CD4-positive, alpha-beta T cell (primary cell): ENCODE data around the gene PXDN. TPM values are rescaled to one million over a fixed set of nuclear protein-coding genes. Genes with fewer than 3 reads are reported as not detected.

ENCODE experiments used
- ATAC-seq: fragments of 200-7000 bp; cut with Tn5 transposase; one replicate; pipeline ENCODE4 v1.10.0; 2022; ENCODE audit warnings: mild to moderate bottlenecking; ENCODE audit not compliant: poor library complexity
- CTCF ChIA-PET: fragments of 350-600 bp; sonication (Branson Sonifier 250); formaldehyde crosslinking; loops from one replicate; lab custom pipeline; 2021; ENCODE audit warnings: antibody characterized with exemption, inconsistent platforms; lab: Charles Lee
- POLR2A ChIA-PET: fragments of 350-600 bp; sonication (Branson Sonifier 250); formaldehyde crosslinking; loops from one replicate; lab custom pipeline; 2021; ENCODE audit warnings: antibody characterized with exemption, inconsistent platforms; lab: Charles Lee
- DNase-seq, 14 experiments: peaks; one replicate each; pipeline ENCODE4 v3.0.0-alpha.2; 2013 to 2020; ENCODE audit warnings: mixed read lengths in 2 of 14
- H3K27ac ChIP-seq, 2 donors: one replicate each; pipeline versions ENCODE4 v1.5.1 to v1.7.0; 2013; ENCODE audit warnings: low read length in 2 of 2, low read depth in 1 of 2, mild to moderate bottlenecking in 1 of 2
- H3K27me3 ChIP-seq, 2 experiments: 1 replicate in 1 of 2; 2 replicates in 1 of 2; pipeline versions ENCODE4 v1.6.1 to v1.7.0; 2013; ENCODE audit warnings: low read length in 2 of 2, control low read depth in 1 of 2, mild to moderate bottlenecking in 1 of 2, moderate library complexity in 1 of 2; ENCODE audit not compliant: insufficient read depth in 2 of 2, control insufficient read depth in 1 of 2
- H3K36me3 ChIP-seq: one replicate; pipeline ENCODE4 v1.6.1; 2013; ENCODE audit warnings: low read length, control low read depth; ENCODE audit not compliant: insufficient read depth
- H3K4me1 ChIP-seq: one replicate; pipeline ENCODE4 v1.6.1; 2013; ENCODE audit warnings: low read length, control low read depth; ENCODE audit not compliant: insufficient read depth
- H3K4me3 ChIP-seq: one replicate; pipeline ENCODE4 v1.5.1; 2013; ENCODE audit warnings: mild to moderate bottlenecking, low read length, moderate library complexity
- H3K9me3 ChIP-seq, 2 experiments: 1 replicate in 1 of 2; 2 replicates in 1 of 2; pipeline versions ENCODE4 v1.6.1 to v1.7.0; 2013; ENCODE audit warnings: low read length in 2 of 2, mild to moderate bottlenecking in 2 of 2, control low read depth in 1 of 2, moderate library complexity in 1 of 2; ENCODE audit not compliant: control insufficient read depth in 1 of 2, insufficient read depth in 1 of 2
- H3K27ac Mint-ChIP-seq: one replicate; pipeline ENCODE4 v1.8.0; 2020; ENCODE audit warnings: mixed read lengths
- H3K27me3 Mint-ChIP-seq: one replicate; pipeline ENCODE4 v1.8.0; 2021; ENCODE audit warnings: mixed read lengths
- H3K36me3 Mint-ChIP-seq: one replicate; pipeline ENCODE4 v1.8.0; 2021; ENCODE audit warnings: low read depth, mixed read lengths
- H3K4me1 Mint-ChIP-seq: one replicate; pipeline ENCODE4 v1.8.0; 2021; ENCODE audit warnings: low read depth, mixed read lengths
- H3K4me3 Mint-ChIP-seq: one replicate; pipeline ENCODE4 v1.8.0; 2020; ENCODE audit warnings: mild to moderate bottlenecking, mixed read lengths
- H3K9me3 Mint-ChIP-seq: one replicate; pipeline ENCODE4 v1.8.0; 2020; ENCODE audit warnings: mixed read lengths
- CTCF ChIP-seq: fragments of 200-600 bp; IDR thresholded peaks from one replicate; pipeline ENCODE4 v1.8.0; 2022; ENCODE audit warnings: antibody characterized with exemption, mild to moderate bottlenecking
- intact Hi-C, 2 experiments: fragments of 100-400 bp; cut with DNase I in 1 of 2; cut with micrococcal nuclease in 1 of 2; formaldehyde crosslinking; loops; one replicate each; pipeline versions ENCODE4 v1.15.1 to v1.9.0; 2023 to 2025; cut with DNase I, micrococcal nuclease
- total RNA-seq, 174 experiments: library from RNA in 2 of 174; stranded (reverse) in 2 of 174; gene quantifications; one replicate each; pipeline ENCODE4 v1.2.3 and lab custom pipeline; 2021 to 2026

The PXDN gene
- total RNA-seq, 2 experiments from 2014 or later, result 0.47 to 0.84 TPM

GRCh38 chr2:1747065-1747941, 3.0 kb upstream of the PXDN start:
- Mint-ChIP-seq H3K9me3 (no peaks in the 10 kb centered on the region), H3K27me3 (peaks cover 58% of the 10 kb centered on the region), H3K36me3 (no peaks in the 10 kb centered on the region), H3K4me1 (no peaks in the 10 kb centered on the region), H3K4me3 (no peak overlapping the region), H3K27ac (no peak overlapping the region)
- peaks cover 6 to 12% of the 10 kb centered on the region in 2 experiments for H3K27me3 ChIP-seq
- H3K4me1 ChIP-seq, result peaks cover 6% of the 10 kb centered on the region
- TF ChIP-seq CTCF, result no peak
- H3K27ac ChIP-seq, result no peak overlapping the region
- no peak for DNase-seq
- no peak overlapping the region for H3K4me3 ChIP-seq
- ATAC-seq, result no peak
- intact Hi-C loops, result no loop called here
- POLR2A ChIA-PET, result no interaction called here
- CTCF ChIA-PET, result no interaction called here
- peaks cover 0 to 18% of the 10 kb centered on the region in 2 experiments for H3K9me3 ChIP-seq
- H3K36me3 ChIP-seq, result no peaks in the 10 kb centered on the region

- H3K9me3 ChIP-seq, result peaks cover 0 to 18% of the 10 kb centered on the region in 2 experiments
- ATAC-seq (no peak), DNase-seq (no peak)
- H3K27ac ChIP-seq, result no peak overlapping the region
- ChIA-PET CTCF (no interaction called here), POLR2A (no interaction called here)
- Mint-ChIP-seq H3K27ac (no peak overlapping the region), H3K27me3 (peaks cover 67% of the 10 kb centered on the region), H3K4me3 (no peak overlapping the region), H3K36me3 (no peaks in the 10 kb centered on the region), H3K4me1 (no peaks in the 10 kb centered on the region), H3K9me3 (no peaks in the 10 kb centered on the region)
- intact Hi-C loops, result no loop called here
- peaks cover 6% of the 10 kb centered on the region for H3K4me1 ChIP-seq
- H3K27me3 ChIP-seq, result peaks cover 7 to 19% of the 10 kb centered on the region in 2 experiments
- H3K36me3 ChIP-seq, result no peaks in the 10 kb centered on the region
- H3K4me3 ChIP-seq, result no peak overlapping the region
- TF ChIP-seq CTCF, result no peak
Measured at GRCh38 chr2:1746174-1747064, 2.1 kb upstream of the PXDN start.

GRCh38 chr2:1745171-1746023, 1.1 kb upstream of the PXDN start:
- Mint-ChIP-seq H3K36me3 (no peaks in the 10 kb centered on the region), H3K27me3 (peaks cover 67% of the 10 kb centered on the region), H3K4me3 (no peak overlapping the region), H3K9me3 (no peaks in the 10 kb centered on the region), H3K27ac (no peak overlapping the region), H3K4me1 (no peaks in the 10 kb centered on the region)
- CTCF ChIA-PET, result no interaction called here
- ATAC-seq (no peak), DNase-seq (no peak)
- Histone ChIP-seq H3K36me3 (no peaks in the 10 kb centered on the region), H3K4me1 (peaks cover 4% of the 10 kb centered on the region), H3K27ac (no peak overlapping the region), H3K9me3 (peaks cover 0 to 18% of the 10 kb centered on the region in 2 experiments), H3K4me3 (no peak overlapping the region), H3K27me3 (peaks cover 4 to 19% of the 10 kb centered on the region in 2 experiments)
- intact Hi-C loops, result no loop called here
- POLR2A ChIA-PET, result no interaction called here
- TF ChIP-seq CTCF, result no peak
